Large intestine (tissue), 3 donors: ENCODE measurements around the gene ADGRG7. TPM values are rescaled to one million over a fixed set of nuclear protein-coding genes. Genes with fewer than 3 reads are reported as not detected.

Experiments
- DNase-seq, 2 donors: peaks; one replicate each; pipeline versions ENCODE4 v3.0.0 to v3.0.0-alpha.2; 2013
- H3K27ac ChIP-seq: one replicate; pipeline ENCODE4 v1.5.1; 2013; ENCODE audit warnings: low read length
- H3K27me3 ChIP-seq: 2 replicates; pipeline ENCODE4 v1.6.1; 2013; ENCODE audit warnings: low read length; ENCODE audit not compliant: control insufficient read depth, insufficient read depth
- H3K36me3 ChIP-seq: 2 replicates; pipeline ENCODE4 v1.6.1; 2013; ENCODE audit warnings: low read length; ENCODE audit not compliant: control insufficient read depth, insufficient read depth
- H3K4me1 ChIP-seq: one replicate; pipeline ENCODE4 v1.6.1; 2013; ENCODE audit warnings: low read length; ENCODE audit not compliant: control insufficient read depth, insufficient read depth
- H3K4me3 ChIP-seq: one replicate; pipeline ENCODE4 v1.5.1; 2013; ENCODE audit warnings: low read length
- H3K9me3 ChIP-seq: one replicate; pipeline ENCODE4 v1.6.1; 2013; ENCODE audit warnings: mild to moderate bottlenecking, low read depth, low read length, moderate library complexity; ENCODE audit not compliant: control insufficient read depth
- WGBS: methylation state at CpG from one replicate; pipeline ENCODE4 v1.1.5; 2013; ENCODE audit warnings: low lambda C conversion rate; ENCODE audit not compliant: insufficient coverage; 5-methylcytosine and 5-hydroxymethylcytosine counted together
- polyA plus RNA-seq: library from polyadenylated mRNA; unstranded; fragments of 120-200 nt; gene quantifications from one replicate; pipeline ENCODE4 v1.2.1, GENCODE V29; 2013

Gene ADGRG7
- polyA plus RNA-seq, 1 donor, result 56.1 TPM

GRCh38 chr3:100710261-100710968 lies 101.0 kb downstream of the ADGRG7 start:
- peaks cover 22% of the 10 kb centered on the region for H3K4me1 ChIP-seq
- no peaks in the 10 kb centered on the region for H3K27me3 ChIP-seq
- H3K36me3 ChIP-seq, result peaks cover 15% of the 10 kb centered on the region
- DNase-seq, result peak; percentile 71 to 80
- peak overlapping the region; percentile 83 for H3K4me3 ChIP-seq
- WGBS, result 40% methylated on average over 1 of the region's 8 CpGs
- H3K9me3 ChIP-seq, result no peaks in the 10 kb centered on the region
- peak overlapping the region; percentile 89 for H3K27ac ChIP-seq

GRCh38 chr3:100715176-100715575 lies 105.8 kb downstream of the ADGRG7 start:
- Histone ChIP-seq H3K27me3 (no peaks in the 10 kb centered on the region), H3K27ac (no peak overlapping the region), H3K9me3 (no peaks in the 10 kb centered on the region), H3K4me1 (peaks cover 8% of the 10 kb centered on the region), H3K36me3 (peaks cover 26% of the 10 kb centered on the region), H3K4me3 (no peak overlapping the region)
- no peak for DNase-seq

- H3K4me3 ChIP-seq, result no peak overlapping the region
- no peak for DNase-seq
- peaks cover 2% of the 10 kb centered on the region for H3K4me1 ChIP-seq
- H3K9me3 ChIP-seq, result no peaks in the 10 kb centered on the region
- H3K27me3 ChIP-seq, result no peaks in the 10 kb centered on the region
- H3K27ac ChIP-seq, result no peak overlapping the region
- WGBS, result no CpG with 5 or more reads among the region's 2 CpGs
- H3K36me3 ChIP-seq, result peaks cover 40% of the 10 kb centered on the region
Measured at GRCh38 chr3:100717063-100717462, 107.7 kb downstream of the ADGRG7 start.

DNA sequence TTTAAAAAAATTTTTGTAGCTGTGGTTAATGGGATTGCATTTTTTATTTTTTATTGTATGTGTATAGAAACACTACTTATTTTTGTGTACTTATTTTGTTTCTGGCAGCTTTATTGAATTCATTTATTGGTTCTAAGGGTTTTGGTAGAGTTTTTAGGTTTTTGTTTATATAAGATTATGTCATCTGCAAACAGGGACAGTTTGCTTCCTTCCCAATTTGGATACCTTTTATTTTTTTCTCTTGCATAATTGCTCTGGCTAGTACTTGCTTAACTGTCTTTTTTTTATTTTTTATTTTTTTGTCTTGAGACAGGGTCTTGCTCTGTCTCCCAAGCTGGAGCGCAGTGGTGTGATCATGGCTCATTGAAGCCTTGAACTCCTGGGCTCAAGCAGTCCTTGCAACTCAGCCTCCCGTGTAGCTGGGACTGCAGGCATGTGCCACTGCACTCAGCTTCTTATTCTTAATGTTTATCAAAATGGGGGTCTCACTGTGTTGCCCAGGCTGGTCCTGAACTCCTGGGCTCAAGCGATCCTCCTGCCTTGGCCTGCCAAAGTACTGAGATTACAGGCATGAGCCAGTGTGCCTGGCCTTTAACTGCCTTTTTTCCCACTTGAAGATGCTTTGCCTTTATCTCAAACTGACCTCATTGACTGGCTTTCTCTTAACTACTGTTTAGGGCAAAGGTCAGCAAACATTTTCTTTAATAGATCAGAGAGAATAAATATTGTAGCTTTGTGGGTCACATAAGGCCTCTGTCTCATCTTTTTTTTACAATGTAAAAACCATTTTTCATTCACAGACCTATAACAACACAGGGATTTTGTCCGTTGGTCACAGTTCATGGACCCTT lies 108.5 kb downstream of the ADGRG7 start:
- H3K9me3 ChIP-seq, result no peaks in the 10 kb centered on the region
- H3K27ac ChIP-seq, result no peak overlapping the region
- peaks cover 42% of the 10 kb centered on the region for H3K36me3 ChIP-seq

DNA sequence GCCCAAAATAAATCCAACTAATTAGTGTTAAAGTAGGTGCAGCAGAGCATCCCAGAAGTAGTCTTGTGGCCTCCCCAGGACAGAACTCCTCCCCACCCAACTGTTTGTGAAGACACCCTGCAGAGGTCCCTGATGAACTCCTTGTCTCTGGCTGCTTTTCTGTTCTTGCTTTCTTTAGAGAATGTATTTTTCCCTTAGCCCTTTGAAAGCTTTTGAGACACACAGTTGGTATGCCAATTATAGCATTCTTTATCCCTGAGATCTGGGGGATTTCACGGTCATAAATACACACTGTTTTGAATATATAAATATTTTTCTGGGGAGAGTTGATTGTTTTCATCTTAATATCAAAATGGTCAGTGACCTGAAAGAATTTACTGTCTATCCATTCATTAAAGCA lies 109.7 kb downstream of the ADGRG7 start:
- no CpG with 5 or more reads among the region's 1 CpG for WGBS
- Histone ChIP-seq H3K27me3 (no peaks in the 10 kb centered on the region), H3K4me1 (peaks cover 2% of the 10 kb centered on the region), H3K9me3 (no peaks in the 10 kb centered on the region), H3K4me3 (no peak overlapping the region), H3K27ac (no peak overlapping the region), H3K36me3 (peaks cover 35% of the 10 kb centered on the region)
- DNase-seq, result no peak

More for the DNA sequence above, 108.5 kb downstream of the ADGRG7 start:
- Histone ChIP-seq H3K4me3 (no peak overlapping the region), H3K27me3 (no peaks in the 10 kb centered on the region), H3K4me1 (peaks cover 2% of the 10 kb centered on the region)
- DNase-seq, result no peak
- 90% methylated on average over 2 of the region's 4 CpGs for WGBS

DNA sequence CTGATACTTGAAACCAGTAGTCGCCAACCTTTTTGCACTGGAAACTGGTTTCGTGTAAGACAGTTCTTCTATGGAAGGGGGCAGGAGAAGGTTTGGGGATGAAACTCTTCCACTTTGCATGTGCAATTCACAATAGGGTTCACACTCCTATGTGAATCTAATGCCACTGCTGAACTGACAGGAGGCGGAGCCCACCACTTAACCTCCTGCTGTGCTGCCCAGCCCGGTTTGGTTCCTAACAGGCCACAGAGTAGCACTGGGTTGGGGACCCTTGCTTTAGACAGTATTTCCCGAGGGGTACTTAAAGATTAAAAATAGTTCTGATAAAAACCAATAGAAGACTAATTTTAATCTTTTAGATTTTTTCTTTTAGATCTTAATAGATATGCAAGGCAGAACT lies 111.0 kb downstream of the ADGRG7 start:
- Histone ChIP-seq H3K27me3 (no peaks in the 10 kb centered on the region), H3K4me3 (no peak overlapping the region), H3K4me1 (peaks cover 2% of the 10 kb centered on the region), H3K9me3 (no peaks in the 10 kb centered on the region), H3K36me3 (peaks cover 33% of the 10 kb centered on the region), H3K27ac (no peak overlapping the region)
- 83% methylated on average over 1 of the region's 5 CpGs for WGBS
- no peak for DNase-seq

DNA sequence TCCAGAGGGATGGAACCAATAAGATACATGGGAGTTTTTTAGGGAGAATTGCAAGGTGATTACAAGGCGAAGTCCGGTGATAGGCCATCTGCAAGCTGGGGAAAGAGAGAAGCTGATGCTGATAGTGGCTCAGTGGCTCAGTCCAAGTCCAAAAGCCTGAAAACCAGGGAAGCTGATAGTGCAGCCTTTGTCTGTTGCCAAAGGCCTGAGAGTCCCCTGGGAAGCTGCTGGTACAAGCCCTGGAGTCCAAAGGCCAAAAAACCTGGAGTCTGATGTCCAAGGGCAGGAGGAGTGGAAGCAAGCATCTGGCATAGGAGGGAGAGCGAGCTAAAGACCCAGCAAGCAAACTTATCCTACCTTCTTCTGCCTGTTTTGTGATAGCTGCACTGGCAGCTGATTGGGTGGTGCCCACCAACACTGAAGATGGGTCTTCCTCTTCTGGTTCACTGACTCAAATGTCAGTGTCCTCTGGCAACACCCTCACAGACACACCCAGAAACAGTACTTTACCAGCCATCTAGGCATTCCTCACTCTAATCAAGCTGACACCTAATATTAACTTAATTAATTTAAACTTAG lies 116.6 kb downstream of the ADGRG7 start:
- H3K36me3 ChIP-seq, result peaks cover 48% of the 10 kb centered on the region
- no CpG with 5 or more reads among the region's 3 CpGs for WGBS
- H3K4me3 ChIP-seq, result no peak overlapping the region
- peak; percentile 22 to 32 for DNase-seq
- no peak overlapping the region for H3K27ac ChIP-seq
- no peaks in the 10 kb centered on the region for H3K9me3 ChIP-seq
- H3K4me1 ChIP-seq, result no peaks in the 10 kb centered on the region
- no peaks in the 10 kb centered on the region for H3K27me3 ChIP-seq

GRCh38 chr3:100726706-100727105 lies 117.3 kb downstream of the ADGRG7 start:
- Histone ChIP-seq H3K27me3 (no peaks in the 10 kb centered on the region), H3K27ac (no peak overlapping the region), H3K4me3 (no peak overlapping the region), H3K4me1 (no peaks in the 10 kb centered on the region), H3K36me3 (peaks cover 45% of the 10 kb centered on the region), H3K9me3 (no peaks in the 10 kb centered on the region)
- no peak for DNase-seq
- whole genome bisulfite sequencing, result no CpG with 5 or more reads among the region's 1 CpG

GRCh38 chr3:100730524-100730923 lies 121.1 kb downstream of the ADGRG7 start:
- H3K27me3 ChIP-seq, result no peaks in the 10 kb centered on the region
- H3K9me3 ChIP-seq, result no peaks in the 10 kb centered on the region
- no peaks in the 10 kb centered on the region for H3K4me1 ChIP-seq
- peaks cover 48% of the 10 kb centered on the region for H3K36me3 ChIP-seq
- 100% methylated on average over 2 of the region's 3 CpGs for WGBS
- no peak for DNase-seq
- no peak overlapping the region for H3K27ac ChIP-seq
- H3K4me3 ChIP-seq, result no peak overlapping the region

DNA sequence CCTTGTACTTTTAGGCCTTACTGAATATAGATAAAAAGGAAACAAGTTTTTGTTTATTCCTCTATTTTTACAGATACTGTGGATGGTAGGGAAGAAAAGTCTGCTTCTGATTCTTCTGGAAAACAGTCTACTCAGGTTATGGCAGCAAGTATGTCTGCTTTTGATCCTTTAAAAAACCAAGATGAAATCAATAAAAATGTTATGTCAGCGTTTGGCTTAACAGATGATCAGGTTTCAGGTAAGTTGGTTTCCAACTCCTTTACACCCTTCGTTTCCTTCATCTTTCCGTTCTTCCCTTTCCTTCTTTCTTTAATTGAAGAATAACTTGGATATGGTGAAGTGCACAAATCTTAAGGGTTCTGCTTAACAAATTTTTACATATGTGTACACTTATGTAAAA lies 123.0 kb downstream of the ADGRG7 start:
- no peak overlapping the region for H3K27ac ChIP-seq
- 96% methylated on average over 3 of the region's 3 CpGs for WGBS
- H3K4me3 ChIP-seq, result no peak overlapping the region
- no peaks in the 10 kb centered on the region for H3K4me1 ChIP-seq
- no peak for DNase-seq
- H3K9me3 ChIP-seq, result no peaks in the 10 kb centered on the region
- peaks cover 44% of the 10 kb centered on the region for H3K36me3 ChIP-seq
- no peaks in the 10 kb centered on the region for H3K27me3 ChIP-seq
